T-helper 22 cell (primary cell): ENCODE data around the gene TBL2.
"Not testable (repeated sequence)": the region's sequence is repeated elsewhere in the genome, so short reads cannot be mapped to it uniquely, and the experiment has no call there.

Experiments
- DNase-seq: peaks from one replicate; pipeline ENCODE4 v3.0.0-alpha.2; 2020; ENCODE audit warnings: low read depth

The TBL2 gene

DNA sequence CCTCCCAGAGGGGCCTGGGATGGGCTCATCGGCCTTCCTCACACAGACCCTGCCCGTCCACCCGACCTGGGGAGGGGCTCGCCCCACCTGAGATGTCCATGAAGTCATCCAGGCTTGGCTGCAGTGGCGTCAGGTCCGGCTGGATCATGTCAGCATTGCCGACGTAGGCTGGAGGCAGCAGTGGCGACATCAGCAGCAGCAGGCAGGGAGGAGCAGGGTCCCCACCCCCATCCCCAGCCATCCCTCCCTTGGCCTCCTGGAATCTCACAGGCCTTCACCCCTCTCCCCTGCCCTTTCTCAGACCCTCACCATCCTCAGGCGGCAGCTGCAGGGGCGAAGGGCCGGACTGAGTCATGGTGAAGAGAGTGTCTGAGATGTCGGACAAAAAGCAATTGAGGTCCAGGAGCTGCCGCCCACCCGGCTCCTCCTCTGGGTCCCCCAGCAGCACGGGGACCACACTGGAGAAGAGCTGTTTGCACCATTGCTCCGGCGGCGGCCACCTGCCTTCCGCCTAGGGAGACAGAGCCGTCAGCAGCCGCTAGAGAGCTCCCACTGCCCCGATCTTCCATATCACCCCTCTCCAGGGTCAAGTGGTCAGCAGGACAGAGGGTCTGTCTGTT, 27.3 kb upstream of the TBL2 start:
- DNase-seq: no peak

DNA sequence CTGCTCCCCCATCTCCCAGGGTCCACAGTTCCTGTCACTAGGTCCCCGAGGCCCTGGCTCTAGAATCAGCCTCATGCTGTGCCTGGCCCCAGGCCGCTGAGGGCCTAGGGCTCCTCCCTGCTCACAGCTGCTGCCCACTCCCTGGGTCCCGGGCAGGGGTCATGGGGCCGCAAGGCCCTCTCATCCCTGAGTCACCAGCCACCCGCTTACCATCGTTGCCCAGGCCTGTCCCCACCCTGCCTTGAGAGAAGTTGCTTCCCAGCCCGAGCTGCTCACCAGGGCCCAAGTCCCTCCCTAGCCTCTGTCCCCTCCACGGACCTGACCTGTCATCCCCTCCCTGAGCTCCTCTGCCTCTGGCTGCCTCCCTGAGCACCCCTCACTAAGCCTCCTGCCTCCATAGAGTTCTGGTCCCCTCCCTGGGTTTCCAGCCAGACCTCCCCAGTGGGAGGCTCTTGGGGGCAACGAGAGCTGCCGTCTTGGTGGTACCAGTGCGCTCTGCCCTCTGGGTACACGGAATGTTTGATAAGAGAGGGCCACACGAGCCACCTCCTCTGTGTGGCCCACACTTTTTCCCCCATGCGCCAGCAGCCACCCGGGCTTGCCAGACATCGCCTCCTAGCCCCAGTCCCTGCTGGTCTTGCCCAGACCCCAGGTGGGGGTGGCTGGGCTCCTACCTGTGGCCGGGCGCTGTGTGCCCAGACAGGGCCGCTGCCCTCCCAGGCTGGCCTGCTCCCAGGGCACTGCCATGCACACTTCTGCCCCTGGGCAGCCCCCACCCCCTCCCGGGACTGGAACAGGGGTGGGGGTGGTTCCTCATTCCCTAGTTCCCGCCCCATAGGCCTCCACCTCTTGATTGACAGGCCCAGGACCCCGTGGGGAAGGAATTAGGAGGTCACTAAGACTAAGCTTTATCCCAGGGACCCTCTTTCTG, 24.6 kb upstream of the TBL2 start:
- DNase-seq: no peak

DNA sequence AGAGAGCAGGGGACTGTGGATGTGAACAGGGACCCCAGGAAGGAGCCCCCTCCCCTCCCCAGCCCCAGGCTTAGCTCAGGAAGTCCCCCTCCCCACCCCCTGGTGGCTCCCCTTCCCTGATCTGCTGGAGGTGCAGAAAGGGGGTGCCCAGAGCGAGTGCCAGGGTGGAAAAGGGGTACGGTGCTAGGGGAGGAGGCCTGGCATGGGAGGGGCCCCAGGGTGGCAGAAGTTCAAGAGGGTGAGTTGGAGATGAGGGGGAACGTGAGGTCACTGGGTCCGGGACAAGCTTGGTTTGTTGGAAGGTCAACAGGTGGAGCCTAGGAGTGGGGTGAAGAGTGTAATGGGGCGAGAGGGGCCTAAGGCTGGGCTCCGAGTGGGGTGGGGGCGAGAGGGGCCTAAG, 21.5 kb upstream of the TBL2 start:
- no peak for DNase-seq

- no peak for DNase-seq
Observed at GRCh38 chr7:73599151-73599882, 20.9 kb upstream of the TBL2 start.

GRCh38 chr7:73597978-73598782, 19.8 kb upstream of the TBL2 start:
- no peak for DNase-seq

GRCh38 chr7:73596191-73597065, 18.0 kb upstream of the TBL2 start:
- no peak for DNase-seq

DNA sequence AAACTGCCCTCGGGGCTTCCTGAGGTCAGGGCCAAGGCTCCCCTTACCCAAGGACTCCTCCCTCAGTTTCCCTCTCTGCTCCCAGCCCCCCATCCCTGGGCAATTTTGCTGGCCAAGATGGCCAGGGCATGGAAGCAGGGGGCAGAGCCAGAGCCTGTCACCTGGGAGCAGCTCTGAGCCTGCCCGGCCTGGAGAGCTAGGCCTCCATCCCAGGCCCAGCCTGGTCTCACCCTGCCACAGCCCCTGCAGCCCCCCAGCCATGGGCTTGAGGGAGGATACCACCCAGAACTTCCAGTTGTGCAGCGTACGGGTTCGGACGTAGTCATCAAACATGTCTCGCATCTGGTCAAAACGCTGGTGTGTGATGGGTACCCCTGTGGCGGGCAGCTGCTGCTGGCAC, 17.0 kb upstream of the TBL2 start:
- DNase-seq: no peak

DNA sequence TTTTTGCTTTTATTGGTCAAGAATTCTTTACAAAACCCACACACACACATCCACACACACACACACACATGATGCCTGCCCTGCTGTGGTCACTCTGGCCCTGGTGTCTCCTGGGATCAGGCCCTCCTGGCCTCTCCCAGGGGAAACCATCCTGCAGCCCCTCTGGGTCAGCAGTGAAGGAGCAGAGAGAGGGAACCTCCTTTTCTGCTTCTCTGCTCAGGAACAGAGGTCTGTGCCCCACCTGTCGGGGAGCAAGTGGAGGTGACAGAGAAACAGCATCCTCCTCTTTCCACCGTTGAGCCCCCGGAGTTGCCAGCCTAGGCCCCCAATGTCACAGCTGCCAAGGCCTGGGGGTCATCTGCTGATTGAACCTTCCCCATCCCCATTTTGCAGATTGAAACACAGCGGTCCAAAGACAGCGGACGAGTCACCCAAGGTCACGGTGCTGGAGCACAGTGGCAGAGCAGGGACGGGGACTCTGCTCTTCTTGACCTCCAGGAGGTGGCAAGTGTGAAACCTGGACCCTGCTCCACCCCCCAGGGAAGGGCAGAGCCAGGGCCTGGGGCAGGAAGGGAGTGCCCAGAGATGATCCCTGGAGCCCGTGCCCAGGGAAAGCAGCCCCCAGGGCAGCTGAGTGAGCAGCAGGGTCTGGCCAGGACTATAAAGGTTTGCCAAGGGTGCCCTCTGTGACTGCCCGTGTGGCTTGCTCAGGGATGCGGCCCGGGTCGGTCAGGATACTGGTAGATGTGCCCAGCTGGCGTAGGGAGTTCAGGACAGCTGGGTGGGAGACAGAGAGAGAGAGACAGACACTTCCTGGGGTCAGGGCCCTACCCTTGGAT, 15.0 kb upstream of the TBL2 start:
- DNase-seq: no peak

DNA sequence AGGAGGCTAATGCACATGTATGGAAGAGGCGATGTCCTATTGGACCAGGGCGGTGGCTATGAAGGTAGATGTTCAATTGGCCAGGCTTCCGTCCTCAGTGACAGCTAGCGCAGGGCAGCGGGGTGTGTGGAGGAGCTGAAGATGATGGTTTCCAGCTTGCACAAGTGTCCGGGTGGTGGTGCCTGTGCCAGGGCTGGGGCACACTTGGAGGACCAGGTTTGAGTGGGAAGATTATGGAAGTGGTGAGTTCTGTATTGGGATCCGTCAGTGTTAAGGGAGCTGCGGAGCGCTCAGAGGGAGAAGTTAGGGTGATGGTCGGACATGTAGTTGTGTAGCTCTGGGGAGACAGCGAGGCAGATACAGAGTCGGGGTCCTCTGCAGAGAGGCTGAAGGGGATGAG, 8.5 kb upstream of the TBL2 start:
- DNase-seq: no peak

GRCh38 chr7:73585196-73585595, 6.8 kb upstream of the TBL2 start:
- no peak for DNase-seq

DNA sequence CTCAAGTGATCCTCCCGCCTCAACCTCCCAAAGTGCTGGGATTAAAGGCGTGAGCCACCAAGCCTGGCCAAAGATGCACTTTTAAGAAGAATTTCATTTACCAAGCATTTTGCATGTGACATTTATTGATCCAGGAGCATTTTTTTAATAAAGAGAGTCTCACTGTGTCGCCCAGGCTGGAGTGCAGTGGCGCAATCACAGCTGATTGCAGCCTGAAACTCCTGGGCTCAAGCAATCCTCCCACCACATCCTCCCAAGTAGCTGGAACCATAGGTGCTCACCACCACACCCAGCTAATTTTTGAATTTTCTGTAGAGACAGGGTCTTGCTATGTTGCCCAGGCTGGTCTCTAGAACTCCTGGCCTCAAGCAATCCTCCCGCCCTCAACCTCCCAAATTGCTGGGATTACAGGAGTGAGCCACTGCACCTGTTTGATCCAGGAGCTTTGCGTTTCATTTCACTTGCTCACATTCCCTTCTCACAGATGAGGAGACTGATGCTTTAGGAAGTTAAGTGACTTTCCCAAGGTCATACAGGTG, 4.4 kb upstream of the TBL2 start:
- DNase-seq: no peak

DNA sequence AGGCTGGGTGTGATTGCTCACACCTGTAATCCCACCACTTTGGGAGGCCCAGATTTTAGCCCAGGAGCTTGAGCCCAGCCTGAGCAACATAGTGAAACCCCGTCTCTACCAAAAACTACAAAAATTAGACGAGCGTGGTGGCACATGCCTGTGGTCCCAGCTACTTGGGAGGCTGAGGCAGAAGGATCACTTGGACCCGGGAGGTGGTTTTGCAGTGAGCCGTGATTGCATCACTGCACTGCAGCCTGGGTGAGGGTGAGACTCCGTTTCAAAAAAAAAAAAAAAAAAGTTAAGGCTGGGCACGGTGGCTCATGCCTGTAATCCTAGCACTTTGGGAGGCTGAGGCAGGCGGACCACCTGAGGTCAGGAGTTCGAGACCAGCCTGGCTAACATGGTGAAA, 2.6 kb upstream of the TBL2 start:
- not testable (repeated sequence) for DNase-seq

GRCh38 chr7:73577627-73578341, 595 bp downstream of the TBL2 start:
- DNase-seq: no peak

DNA sequence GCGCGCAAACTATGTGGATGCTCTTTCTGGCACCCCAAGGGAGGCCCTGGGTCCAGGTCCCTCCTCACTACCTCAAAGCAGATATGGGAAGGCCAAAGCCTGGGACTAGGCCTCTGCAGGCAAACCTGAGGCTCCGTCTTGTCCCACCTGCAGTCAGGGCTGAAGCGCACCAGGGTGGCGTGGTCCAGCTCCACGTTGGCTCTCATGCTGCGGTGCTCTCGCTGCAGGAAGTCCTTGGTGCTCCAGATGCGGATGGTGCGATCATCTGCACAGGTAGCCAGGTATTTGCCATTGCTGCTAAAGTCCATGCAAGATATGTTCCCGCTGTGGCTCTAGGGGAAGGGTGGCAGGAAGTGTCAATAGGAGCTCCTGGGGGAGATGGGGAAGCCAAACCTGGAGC, 4.6 kb downstream of the TBL2 start:
- DNase-seq: no peak

- no peak for DNase-seq
Observed at GRCh38 chr7:73573276-73573675, 5.1 kb downstream of the TBL2 start.

GRCh38 chr7:73572767-73573186, 5.6 kb downstream of the TBL2 start:
- DNase-seq: no peak

DNA sequence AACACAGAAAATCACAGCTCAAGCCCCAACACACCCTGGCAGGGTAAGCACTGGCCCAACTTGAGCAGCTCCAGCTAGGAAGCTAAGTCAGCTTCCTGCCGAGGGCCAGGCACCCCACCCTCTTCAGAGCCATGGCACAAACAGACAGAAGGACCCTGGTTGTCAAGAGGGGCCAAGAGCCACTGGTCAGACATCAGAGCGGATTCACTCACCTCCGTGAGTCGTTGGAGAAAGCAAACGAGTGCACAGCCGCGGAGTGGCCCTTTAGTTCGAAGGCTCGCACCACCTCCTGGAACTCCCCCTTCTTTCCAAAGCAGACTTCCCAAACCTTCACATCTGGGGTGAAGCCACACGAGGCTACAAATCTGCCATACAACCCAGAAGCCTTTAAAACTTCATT, 7.4 kb downstream of the TBL2 start:
- no peak for DNase-seq

DNA sequence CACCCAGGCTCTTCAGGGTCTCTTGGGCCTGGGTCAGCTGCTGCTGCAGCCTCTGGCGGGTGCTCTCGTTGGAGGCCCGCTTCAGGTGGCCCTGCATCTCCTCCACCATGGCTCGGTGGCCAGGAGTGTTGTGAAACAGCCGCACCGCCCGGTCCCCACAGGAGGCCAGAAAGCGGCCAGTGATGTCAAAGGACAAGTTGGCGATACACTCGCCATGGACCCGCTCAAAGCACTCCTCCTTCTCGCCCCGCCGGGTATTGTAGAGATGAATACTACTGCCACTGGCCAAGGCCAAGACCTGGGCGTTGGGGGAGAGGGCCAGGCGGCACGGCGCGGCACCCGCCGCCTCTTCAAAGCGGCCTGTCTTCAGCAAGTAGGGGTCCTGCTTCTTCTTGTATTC, 7.9 kb downstream of the TBL2 start:
- DNase-seq: no peak

GRCh38 chr7:73569042-73569608, 9.3 kb downstream of the TBL2 start:
- no peak for DNase-seq
